Raji (cell line): ENCODE measurements around the gene UBC.

Experiments used
- POLR2A ChIP-seq: IDR thresholded peaks from 2 replicates; pipeline ENCODE4 v1.6.1; 2011; ENCODE audit warnings: low read depth, low read length, control low read depth; ENCODE audit not compliant: insufficient read depth

The UBC gene

GRCh38 chr12:124940393-124941169 is 26.1 kb upstream of the UBC start:
- TF ChIP-seq POLR2A: 0 out of 2 replicates have a peak, but pooled peaks have one; percentile 26

- no peak for TF ChIP-seq POLR2A
These were observed 25.6 kb upstream of the UBC start for GRCh38 chr12:124940143-124940392.

- TF ChIP-seq POLR2A: peak; percentile 37
These were observed 25.1 kb upstream of the UBC start for GRCh38 chr12:124939421-124940142.

GRCh38 chr12:124939079-124939420 is 24.6 kb upstream of the UBC start:
- TF ChIP-seq POLR2A: 0 out of 2 replicates have a peak, but pooled peaks have one; percentile 19

GRCh38 chr12:124938587-124938986 is 24.1 kb upstream of the UBC start:
- TF ChIP-seq POLR2A: no peak

GRCh38 chr12:124938108-124938507 is 23.7 kb upstream of the UBC start:
- TF ChIP-seq POLR2A: no peak

- no peak for TF ChIP-seq POLR2A
These were observed 16.1 kb upstream of the UBC start for GRCh38 chr12:124930586-124930985.

- no peak for TF ChIP-seq POLR2A
These were observed 15.4 kb upstream of the UBC start for GRCh38 chr12:124929649-124930419.

- TF ChIP-seq POLR2A: no peak
These were observed 14.6 kb upstream of the UBC start for GRCh38 chr12:124928912-124929530.

GRCh38 chr12:124928095-124928911 is 13.9 kb upstream of the UBC start:
- TF ChIP-seq POLR2A: no peak

GRCh38 chr12:124927201-124928094 is 13.0 kb upstream of the UBC start:
- TF ChIP-seq POLR2A: no peak

GRCh38 chr12:124925117-124925516 is 10.7 kb upstream of the UBC start:
- no peak for TF ChIP-seq POLR2A

GRCh38 chr12:124923905-124924734 is 9.7 kb upstream of the UBC start:
- no peak for TF ChIP-seq POLR2A
